GM12891 (cell line): ENCODE measurements around the gene PRKAB2.

Experiments
- POLR2A ChIP-seq: IDR thresholded peaks from 2 replicates; pipeline ENCODE4 v1.6.1; 2011; ENCODE audit warnings: low read depth, low read length, control low read depth
- POLR2AphosphoS5 ChIP-seq: IDR thresholded peaks from 2 replicates; pipeline ENCODE4 v1.6.1; 2011; ENCODE audit warnings: low read depth, low read length, control low read depth
- SPI1 ChIP-seq: IDR thresholded peaks from 2 replicates; pipeline ENCODE4 v1.6.1; 2011; ENCODE audit warnings: low read depth, low read length, control low read depth
- TAF1 ChIP-seq: IDR thresholded peaks from 2 replicates; pipeline ENCODE4 v1.6.1; 2011; ENCODE audit warnings: low read depth, low read length, control low read depth

GRCh38 chr1:147185432-147185831 lies 13.2 kb upstream of the PRKAB2 start:
- TF ChIP-seq POLR2AphosphoS5 (no peak), POLR2A (no peak), SPI1 (no peak), TAF1 (no peak)
